ENCODE data around the gene SOX1.
A peak's percentile ranks its signal among the peaks of the same experiment; 100 is the strongest.

SOX1 gene

GRCh38 chr13:112118451-112119064, 51.6 kb downstream of the SOX1 start:
- H3K9me3 Mint-ChIP-seq, result no peaks in the 10 kb centered on the region
- no peak for ATAC-seq
- no peak overlapping the region for H3K4me3 Mint-ChIP-seq
- H3K36me3 Mint-ChIP-seq, result no peaks in the 10 kb centered on the region
- H3K27ac Mint-ChIP-seq, result no peak overlapping the region
- peaks cover 24% of the 10 kb centered on the region for H3K27me3 Mint-ChIP-seq
- no peaks in the 10 kb centered on the region for H3K4me1 Mint-ChIP-seq

DNA sequence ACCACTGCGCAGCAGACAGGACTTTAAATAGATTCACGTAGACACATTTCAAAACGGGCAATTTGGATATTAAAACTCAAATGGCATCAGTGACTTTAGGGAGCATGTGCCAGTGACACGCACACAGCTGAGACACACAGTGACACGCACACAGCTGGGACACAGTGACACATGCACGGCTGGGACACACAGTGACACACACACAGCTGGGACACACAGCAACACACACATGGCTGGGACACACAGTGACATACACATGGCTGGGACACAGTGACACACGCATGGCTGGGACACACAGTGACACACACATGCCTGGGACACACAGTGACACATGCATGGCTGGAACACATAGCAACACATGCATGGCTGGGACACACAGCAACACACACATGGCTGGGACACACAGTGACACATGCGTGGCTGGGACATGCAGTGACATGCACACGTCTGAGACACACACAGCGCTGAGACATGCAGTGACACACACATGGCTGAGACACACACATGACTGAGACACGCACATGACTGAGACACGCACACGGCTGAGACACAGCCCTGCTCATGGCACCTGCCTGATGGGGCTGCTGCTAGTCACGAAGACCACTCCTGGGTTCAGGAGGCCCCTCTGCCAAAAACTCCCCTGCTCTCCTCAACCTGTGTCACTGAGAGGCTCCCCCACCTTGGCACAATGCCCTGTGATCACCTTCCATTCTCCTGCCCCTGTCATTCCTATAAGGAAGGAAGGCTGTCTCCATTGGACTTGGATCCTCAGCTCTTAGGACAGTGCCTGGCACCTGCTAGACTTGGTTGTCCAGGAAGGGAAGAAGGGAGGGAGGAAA, 52.5 kb downstream of the SOX1 start:
- no peak overlapping the region for H3K27ac Mint-ChIP-seq
- H3K4me1 Mint-ChIP-seq, result no peaks in the 10 kb centered on the region
- no peaks in the 10 kb centered on the region for H3K36me3 Mint-ChIP-seq
- no peaks in the 10 kb centered on the region for H3K9me3 Mint-ChIP-seq
- H3K4me3 Mint-ChIP-seq, result no peak overlapping the region
- H3K27me3 Mint-ChIP-seq, result peaks cover 24% of the 10 kb centered on the region
- ATAC-seq, result peak; percentile 5

GRCh38 chr13:112120031-112120373, 53.1 kb downstream of the SOX1 start:
- ATAC-seq, result no peak
- Mint-ChIP-seq H3K4me3 (no peak overlapping the region), H3K36me3 (no peaks in the 10 kb centered on the region), H3K27me3 (peaks cover 24% of the 10 kb centered on the region), H3K27ac (no peak overlapping the region), H3K9me3 (no peaks in the 10 kb centered on the region), H3K4me1 (no peaks in the 10 kb centered on the region)
